Endodermal cell (in vitro differentiated cells): ENCODE measurements around the gene CRYL1. TPM values are rescaled to one million over a fixed set of nuclear protein-coding genes. Genes with fewer than 3 reads are reported as not detected.

Experiments used
- DNase-seq: peaks from one replicate; pipeline ENCODE4 v3.0.0-alpha.2; 2017
- H3K27ac ChIP-seq: 2 replicates; pipeline ENCODE4 v1.5.1; 2013; ENCODE audit warnings: mild to moderate bottlenecking, low read depth, low read length, moderate library complexity
- H3K27me3 ChIP-seq: 2 replicates; pipeline ENCODE4 v1.6.1; 2013; ENCODE audit warnings: mild to moderate bottlenecking, low read length, moderate library complexity; ENCODE audit not compliant: insufficient read depth, control insufficient read depth, poor library complexity, severe bottlenecking
- H3K36me3 ChIP-seq: 2 replicates; pipeline ENCODE4 v1.7.0; 2013; ENCODE audit warnings: mild to moderate bottlenecking, low read length, moderate library complexity; ENCODE audit not compliant: control insufficient read depth, insufficient read depth
- H3K4me1 ChIP-seq: one replicate; pipeline ENCODE4 v1.7.0; 2013; ENCODE audit warnings: low read length; ENCODE audit not compliant: control insufficient read depth, insufficient read depth
- H3K4me3 ChIP-seq: 2 replicates; pipeline ENCODE4 v1.5.1; 2013; ENCODE audit warnings: mild to moderate bottlenecking, low read length, moderate library complexity
- H3K9ac ChIP-seq: 2 replicates; pipeline ENCODE4 v1.6.1; 2013; ENCODE audit warnings: mild to moderate bottlenecking, low read length, moderate library complexity; ENCODE audit not compliant: poor library complexity, severe bottlenecking; ENCODE audit errors: extremely low read depth
- H3K9me3 ChIP-seq: 2 replicates; pipeline ENCODE4 v1.6.1; 2013; ENCODE audit warnings: mild to moderate bottlenecking, low read length, moderate library complexity; ENCODE audit not compliant: control insufficient read depth
- H3K27ac Mint-ChIP-seq: 2 replicates; pipeline ENCODE4 v1.8.0; 2020; ENCODE audit warnings: mixed read lengths
- H3K27me3 Mint-ChIP-seq: 2 replicates; pipeline ENCODE4 v1.8.0; 2021; ENCODE audit warnings: mild to moderate bottlenecking, mixed read lengths; ENCODE audit not compliant: insufficient read depth
- H3K36me3 Mint-ChIP-seq: 2 replicates; pipeline ENCODE4 v1.8.0; 2020; ENCODE audit warnings: low read depth, mixed read lengths
- H3K4me1 Mint-ChIP-seq: 2 replicates; pipeline ENCODE4 v1.8.0; 2020; ENCODE audit warnings: mixed read lengths
- H3K4me3 Mint-ChIP-seq: 2 replicates; pipeline ENCODE4 v1.8.0; 2020; ENCODE audit warnings: mild to moderate bottlenecking, moderate library complexity, mixed read lengths
- H3K9me3 Mint-ChIP-seq: 2 replicates; pipeline ENCODE4 v1.8.0; 2020; ENCODE audit warnings: mild to moderate bottlenecking, mixed read lengths
- CTCF ChIP-seq: fragments of 200-600 bp; sonication (generic); conservative IDR thresholded peaks from 2 replicates; pipeline ENCODE4 v1.5.0; 2021; ENCODE audit warnings: antibody characterized with exemption, mild to moderate bottlenecking
- WGBS, 2 experiments: methylation state at CpG; one replicate each; pipeline versions ENCODE4 v1.1.5 to v1.1.7; 2013; ENCODE audit warnings: missing lambda C conversion rate in 2 of 2, mixed read lengths in 1 of 2; ENCODE audit not compliant: insufficient coverage in 1 of 2, insufficient read length in 1 of 2; 5-methylcytosine and 5-hydroxymethylcytosine counted together
- total RNA-seq, 2 donors: library from RNA; stranded (reverse); fragmentation: NEBNext Ultra II Directional in 1 of 2; extraction: Animal tissue kit (Norgen Biotek cat#: 25700) in 1 of 2; gene quantifications; 2 replicates in 1 of 2; 3 replicates in 1 of 2; pipeline ENCODE4 v1.2.1, GENCODE V29; 2021

CRYL1 gene
- total RNA-seq, 2 donors from 2014 or later = 1.7 to 4.1 TPM

GRCh38 chr13:20442798-20443381 lies 82.8 kb downstream of the CRYL1 start:
- Histone ChIP-seq H3K9me3 (peaks cover 18% of the 10 kb centered on the region), H3K27me3 (no peaks in the 10 kb centered on the region), H3K4me3 (no peak overlapping the region), H3K27ac (no peak overlapping the region), H3K9ac (no peak overlapping the region), H3K4me1 (peaks cover 8% of the 10 kb centered on the region), H3K36me3 (no peaks in the 10 kb centered on the region)
- H3K4me3 Mint-ChIP-seq = no peak overlapping the region
- 89% methylated on average over 1 of the region's 2 CpGs; no CpG with 5 or more reads in 1 of the 2 experiments for WGBS, 2 experiments
- TF ChIP-seq CTCF = no peak
- DNase-seq = no peak
- peaks cover 16% of the 10 kb centered on the region for H3K4me1 Mint-ChIP-seq
- peaks cover 26% of the 10 kb centered on the region for H3K9me3 Mint-ChIP-seq
- H3K27me3 Mint-ChIP-seq = peaks cover 2% of the 10 kb centered on the region
- H3K27ac Mint-ChIP-seq = no peak overlapping the region
- H3K36me3 Mint-ChIP-seq = no peaks in the 10 kb centered on the region

GRCh38 chr13:20442375-20442774 lies 83.3 kb downstream of the CRYL1 start:
- no peak for TF ChIP-seq CTCF
- no peak for DNase-seq

GRCh38 chr13:20441879-20442278 lies 83.8 kb downstream of the CRYL1 start:
- no peaks in the 10 kb centered on the region for H3K36me3 Mint-ChIP-seq
- no peak for DNase-seq
- H3K4me1 ChIP-seq = peaks cover 8% of the 10 kb centered on the region
- H3K36me3 ChIP-seq = no peaks in the 10 kb centered on the region
- no peak overlapping the region for H3K4me3 Mint-ChIP-seq
- H3K27ac Mint-ChIP-seq = no peak overlapping the region
- H3K4me3 ChIP-seq = no peak overlapping the region
- H3K27me3 Mint-ChIP-seq = peaks cover 6% of the 10 kb centered on the region
- H3K9ac ChIP-seq = no peak overlapping the region
- no peak for TF ChIP-seq CTCF
- H3K4me1 Mint-ChIP-seq = peaks cover 16% of the 10 kb centered on the region
- H3K27me3 ChIP-seq = no peaks in the 10 kb centered on the region
- H3K9me3 Mint-ChIP-seq = peaks cover 17% of the 10 kb centered on the region
- WGBS, 2 experiments = 25 to 52% methylated on average over 1 to 2 of the region's 2 CpGs
- H3K27ac ChIP-seq = peak overlapping the region; percentile 47
- H3K9me3 ChIP-seq = peaks cover 12% of the 10 kb centered on the region

More at GRCh38 chr13:20442375-20442774, 83.3 kb downstream of the CRYL1 start:
- H3K27ac ChIP-seq = peak overlapping the region; percentile 47
- Mint-ChIP-seq H3K4me1 (peaks cover 16% of the 10 kb centered on the region), H3K9me3 (peaks cover 21% of the 10 kb centered on the region), H3K27ac (no peak overlapping the region), H3K4me3 (no peak overlapping the region), H3K36me3 (no peaks in the 10 kb centered on the region), H3K27me3 (peaks cover 4% of the 10 kb centered on the region)
- H3K27me3 ChIP-seq = no peaks in the 10 kb centered on the region
- peaks cover 8% of the 10 kb centered on the region for H3K4me1 ChIP-seq
- H3K4me3 ChIP-seq = no peak overlapping the region
- peaks cover 13% of the 10 kb centered on the region for H3K9me3 ChIP-seq
- no peaks in the 10 kb centered on the region for H3K36me3 ChIP-seq
- H3K9ac ChIP-seq = no peak overlapping the region
